Left lung (tissue), 10 donors: Measurements from ENCODE around the gene STPG2. TPM values are rescaled to one million over a fixed set of nuclear protein-coding genes. Genes with fewer than 3 reads are reported as not detected.

Experiments
- ATAC-seq: fragments of 200-7000 bp; cut with Tn5 transposase; one replicate; pipeline ENCODE4 v1.9.1; 2020; ENCODE audit warnings: moderate library complexity
- DNase-seq, 4 donors: peaks; one replicate each; pipeline ENCODE4 v3.0.0-alpha.2; 2013 to 2020
- H3K27ac ChIP-seq, 2 donors: fragments of 200-600 bp; sonication (generic) in 1 of 2; one replicate each; pipeline versions ENCODE4 v1.5.0 to v1.8.0; 2020 to 2021
- H3K27me3 ChIP-seq, 2 donors: fragments of 200-600 bp; sonication (generic) in 1 of 2; one replicate each; pipeline versions ENCODE4 v1.5.0 to v1.8.0; 2020 to 2021
- H3K36me3 ChIP-seq, 2 donors: fragments of 200-600 bp; sonication (generic) in 1 of 2; one replicate each; pipeline versions ENCODE4 v1.5.0 to v1.8.0; 2020 to 2021
- H3K4me1 ChIP-seq, 2 donors: fragments of 200-600 bp; one replicate each; pipeline ENCODE4 v1.8.0; 2021
- H3K4me3 ChIP-seq, 2 donors: fragments of 200-600 bp; sonication (generic) in 1 of 2; one replicate each; pipeline versions ENCODE4 v1.5.0 to v1.8.0; 2020 to 2021; ENCODE audit warnings: mild to moderate bottlenecking in 1 of 2
- H3K9me3 ChIP-seq, 2 donors: fragments of 200-600 bp; sonication (generic) in 1 of 2; one replicate each; pipeline versions ENCODE4 v1.5.0 to v1.8.0; 2020 to 2021
- CTCF ChIP-seq, 2 donors: fragments of 200-600 bp; sonication (generic) in 1 of 2; IDR thresholded peaks; one replicate each; pipeline versions ENCODE4 v1.5.0 to v1.8.0; 2021; ENCODE audit warnings: antibody characterized with exemption in 2 of 2
- intact Hi-C, 2 donors: fragments of 100-400 bp; cut with DNase I; formaldehyde crosslinking; loops; one replicate each; pipeline versions ENCODE4 v1.11.2 to v1.14.2; 2022
- polyA plus RNA-seq, 6 donors: library from polyadenylated mRNA; unstranded; fragments of 120-200 nt; gene quantifications; one replicate each; pipeline ENCODE4 v1.2.1, GENCODE V29; 2013; ENCODE audit not compliant: insufficient read length in 6 of 6
- total RNA-seq, 2 donors: library from RNA; stranded (reverse); fragmentation: NEBNext Ultra II Directional; extraction: Animal tissue kit (Norgen Biotek cat#: 25700); gene quantifications; one replicate each; pipeline ENCODE4 v1.2.1, GENCODE V29; 2021
- donor health status: DM: no; HTN: yes; CAD: no.
- donor health status: DM: no; HTN: no; CAD: no.

Gene STPG2
- total and polyA plus RNA-seq, 8 donors, result 0.13 to 0.76 (median 0.30) TPM

- DNase-seq (peak in 1 of 4 donors; percentile 17), ATAC-seq (peak; percentile 46)
- Histone ChIP-seq H3K4me1 (no peaks in the 10 kb centered on the region), H3K36me3 (no peaks in the 10 kb centered on the region), H3K27me3 (no peaks in the 10 kb centered on the region), H3K27ac (no peak overlapping the region), H3K9me3 (peaks cover 0 to 11% of the 10 kb centered on the region in 2 donors), H3K4me3 (no peak overlapping the region)
- no peak for TF ChIP-seq CTCF (IDR thresholded peaks at IDR 0.05)
- intact Hi-C loops, result no loop called here
These were observed 30.3 kb downstream of the STPG2 start for GRCh38 chr4:98113012-98113411.

- Histone ChIP-seq H3K4me1 (no peaks in the 10 kb centered on the region), H3K27ac (no peak overlapping the region), H3K36me3 (no peaks in the 10 kb centered on the region), H3K9me3 (no peaks in the 10 kb centered on the region), H3K27me3 (no peaks in the 10 kb centered on the region), H3K4me3 (no peak overlapping the region)
- ATAC-seq (no peak), DNase-seq (no peak)
- intact Hi-C loops, result no loop called here
- no peak for TF ChIP-seq CTCF (IDR thresholded peaks at IDR 0.05)
These were observed 32.3 kb downstream of the STPG2 start for GRCh38 chr4:98110929-98111328.

GRCh38 chr4:98110214-98110613 is 33.1 kb downstream of the STPG2 start:
- Histone ChIP-seq H3K4me3 (no peak overlapping the region), H3K36me3 (no peaks in the 10 kb centered on the region), H3K9me3 (no peaks in the 10 kb centered on the region), H3K4me1 (no peaks in the 10 kb centered on the region), H3K27me3 (no peaks in the 10 kb centered on the region), H3K27ac (no peak overlapping the region)
- intact Hi-C loops, result no loop called here
- TF ChIP-seq CTCF (IDR thresholded peaks at IDR 0.05), result no peak
- ATAC-seq (no peak), DNase-seq (no peak)

GRCh38 chr4:98102660-98103059 is 40.6 kb downstream of the STPG2 start:
- intact Hi-C loops, result no loop called here
- Histone ChIP-seq H3K9me3 (no peaks in the 10 kb centered on the region), H3K36me3 (no peaks in the 10 kb centered on the region), H3K4me3 (no peak overlapping the region), H3K27ac (no peak overlapping the region), H3K27me3 (no peaks in the 10 kb centered on the region), H3K4me1 (no peaks in the 10 kb centered on the region)
- no peak for TF ChIP-seq CTCF (IDR thresholded peaks at IDR 0.05)
- DNase-seq, result no peak
- no peak for ATAC-seq

GRCh38 chr4:98101988-98102387 is 41.3 kb downstream of the STPG2 start:
- no peaks in the 10 kb centered on the region for H3K36me3 ChIP-seq
- H3K27ac ChIP-seq, result no peak overlapping the region
- H3K4me3 ChIP-seq, result no peak overlapping the region
- no peak for TF ChIP-seq CTCF (IDR thresholded peaks at IDR 0.05)
- no peaks in the 10 kb centered on the region for H3K27me3 ChIP-seq
- no peaks in the 10 kb centered on the region for H3K4me1 ChIP-seq
- no peak for ATAC-seq
- no peak for DNase-seq
- H3K9me3 ChIP-seq, result no peaks in the 10 kb centered on the region
- intact Hi-C loops, result no loop called here
